HepG2 (cell line): ENCODE results near the gene ACTN4. TPM values are rescaled to one million over a fixed set of nuclear protein-coding genes. Genes with fewer than 3 reads are reported as not detected.
A peak's percentile ranks its signal among the peaks of the same experiment; 100 is the strongest.

ENCODE experiments used
- BCL6 ChIP-seq: IDR thresholded peaks from 2 replicates; pipeline ENCODE4 v1.6.1; 2016; ENCODE audit warnings: missing genetic modification reagents, missing compliant biosample characterization
- CENPX ChIP-seq: sonication (generic); formaldehyde crosslinking; IDR thresholded peaks from 2 replicates; pipeline ENCODE4 v1.9.0; 2021; ENCODE audit warnings: mild to moderate bottlenecking, missing genetic modification reagents, moderate library complexity
- FOXK2 ChIP-seq: fragments of 450-650 bp; IDR thresholded peaks from 2 replicates; pipeline ENCODE4 v1.6.1; 2016
- FUBP1 ChIP-seq: sonication (generic); formaldehyde crosslinking; IDR thresholded peaks from 2 replicates; pipeline ENCODE4 v1.5.1; 2020; ENCODE audit warnings: missing genetic modification reagents, mild to moderate bottlenecking, borderline replicate concordance
- KIAA2018 ChIP-seq: sonication (generic); formaldehyde crosslinking; IDR thresholded peaks from 2 replicates; pipeline ENCODE4 v1.5.0; 2020; ENCODE audit warnings: mild to moderate bottlenecking, missing genetic modification reagents, borderline replicate concordance
- NFYC ChIP-seq: IDR thresholded peaks from 2 replicates; pipeline ENCODE4 v1.6.1; 2016; ENCODE audit warnings: missing genetic modification reagents, missing compliant biosample characterization
- SMYD3 ChIP-seq: sonication (generic); formaldehyde crosslinking; IDR thresholded peaks from 2 replicates; pipeline ENCODE4 v1.8.1; 2023; ENCODE audit warnings: mild to moderate bottlenecking, missing genetic modification reagents
- SRY ChIP-seq: sonication (generic); formaldehyde crosslinking; IDR thresholded peaks from 2 replicates; pipeline ENCODE4 v1.8.0; 2022; ENCODE audit warnings: mild to moderate bottlenecking, missing genetic modification reagents
- ZIK1 ChIP-seq: sonication (generic); formaldehyde crosslinking; IDR thresholded peaks from 2 replicates; pipeline ENCODE4 v1.5.0; 2020; ENCODE audit warnings: mild to moderate bottlenecking, low read depth, missing genetic modification reagents, borderline replicate concordance
- ZNF24 ChIP-seq: fragments of 450-650 bp; IDR thresholded peaks from 2 replicates; pipeline ENCODE4 v1.6.1; 2017; ENCODE audit warnings: antibody characterized with exemption, mild to moderate bottlenecking
- ZNF44 ChIP-seq: sonication (generic); formaldehyde crosslinking; IDR thresholded peaks from 2 replicates; pipeline ENCODE4 v1.5.1; 2020; ENCODE audit warnings: mild to moderate bottlenecking, missing genetic modification reagents
- ZNF607 ChIP-seq: sonication (generic); formaldehyde crosslinking; IDR thresholded peaks from 2 replicates; pipeline ENCODE4 v1.5.1; 2020; ENCODE audit warnings: missing genetic modification reagents, mild to moderate bottlenecking, borderline replicate concordance
- ZNF773 ChIP-seq: sonication (generic); formaldehyde crosslinking; IDR thresholded peaks from 2 replicates; pipeline ENCODE4 v1.4.0; 2020; ENCODE audit warnings: missing genetic modification reagents, borderline replicate concordance
- ZNF800 ChIP-seq: sonication (generic); formaldehyde crosslinking; IDR thresholded peaks from 2 replicates; pipeline ENCODE4 v1.4.0; 2020; ENCODE audit warnings: missing genetic modification reagents
- ZUFSP ChIP-seq: sonication (generic); formaldehyde crosslinking; IDR thresholded peaks from 2 replicates; pipeline ENCODE4 v1.9.0; 2021; ENCODE audit warnings: missing genetic modification reagents, mild to moderate bottlenecking, borderline replicate concordance
- polyA plus RNA-seq, 8 experiments: library from polyadenylated mRNA; depleted of rRNA in 3 of 8; stranded (reverse) in 7 of 8; unstranded in 1 of 8; fragments of >200 nt; fragmentation: Illumina TruSeq in 4 of 8; extraction: Trizol in 4 of 8; gene quantifications; 2 replicates each; pipeline versions ENCODE4 v1.2.1 to v1.2.3, GENCODE V29; 2011 to 2016; ENCODE audit warnings: low read depth in 4 of 8, missing spikeins in 1 of 8, mixed read lengths in 1 of 8; ENCODE audit not compliant: insufficient read depth in 1 of 8
- total RNA-seq, 5 experiments: library from RNA; depleted of rRNA; stranded (reverse); fragments of >200 nt; fragmentation: Illumina TruSeq; extraction: Trizol; gene quantifications; 2 replicates each; pipeline ENCODE4 v1.2.3, GENCODE V29; 2016; ENCODE audit warnings: low read depth in 1 of 5

ACTN4 gene
- total and polyA plus RNA-seq, 2 of the 13 experiments (the other 11 are each of a cell fraction or from before 2014, with no cell fraction given): 171 to 192 TPM

GRCh38 chr19:38618590-38619360, 28.7 kb upstream of the ACTN4 start, which contains the start of gene EIF3K (continued):
- TF ChIP-seq FOXK2 (peak; percentile 78), ZIK1 (CRISPR knock-in tag) (no peak), CENPX (CRISPR knock-in tag) (no peak), ZNF24 (no peak), SMYD3 (CRISPR knock-in tag) (no peak), NFYC (peak; percentile 32), ZNF800 (CRISPR knock-in tag) (no peak), BCL6 (CRISPR knock-in tag) (peak; percentile 28; the same call in 1 of the 2 replicates), ZUFSP (CRISPR knock-in tag) (no peak), SRY (CRISPR knock-in tag) (no peak; the same call in 1 of the 2 replicates), ZNF773 (no peak), ZNF44 (CRISPR knock-in tag) (no peak; the same call in 1 of the 2 replicates), FUBP1 (CRISPR knock-in tag) (no peak), KIAA2018 (no peak), ZNF607 (peak; percentile 70; the same call in 1 of the 2 replicates)
